Measurements from ENCODE around the gene SYT3.

The SYT3 gene

DNA sequence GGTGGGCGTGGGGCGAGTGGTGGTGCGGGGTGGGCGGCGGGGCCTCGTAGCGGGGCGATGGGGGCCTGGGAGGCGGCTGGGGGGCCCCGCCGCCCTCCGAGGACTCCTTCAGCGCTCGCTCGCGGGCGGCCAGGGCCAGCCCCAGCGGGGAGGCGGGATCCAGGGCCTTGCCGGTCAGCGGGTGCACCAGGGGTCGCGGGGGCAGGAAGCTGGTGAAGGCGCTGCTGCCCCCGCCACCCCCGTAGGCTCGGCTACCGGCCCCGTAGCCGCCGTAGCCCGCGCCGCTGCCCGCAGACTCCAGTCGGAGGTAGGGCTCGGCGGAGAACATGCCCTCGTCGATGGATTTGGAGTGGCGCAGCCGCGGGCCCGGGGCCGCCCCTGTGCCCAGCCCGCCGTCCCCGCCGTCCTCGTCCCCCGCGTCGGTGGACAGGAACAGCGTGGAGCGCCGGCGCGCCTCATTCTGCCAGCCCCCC lies 28.1 kb upstream of the SYT3 start:
- TF ChIP-seq, protein P1, sequence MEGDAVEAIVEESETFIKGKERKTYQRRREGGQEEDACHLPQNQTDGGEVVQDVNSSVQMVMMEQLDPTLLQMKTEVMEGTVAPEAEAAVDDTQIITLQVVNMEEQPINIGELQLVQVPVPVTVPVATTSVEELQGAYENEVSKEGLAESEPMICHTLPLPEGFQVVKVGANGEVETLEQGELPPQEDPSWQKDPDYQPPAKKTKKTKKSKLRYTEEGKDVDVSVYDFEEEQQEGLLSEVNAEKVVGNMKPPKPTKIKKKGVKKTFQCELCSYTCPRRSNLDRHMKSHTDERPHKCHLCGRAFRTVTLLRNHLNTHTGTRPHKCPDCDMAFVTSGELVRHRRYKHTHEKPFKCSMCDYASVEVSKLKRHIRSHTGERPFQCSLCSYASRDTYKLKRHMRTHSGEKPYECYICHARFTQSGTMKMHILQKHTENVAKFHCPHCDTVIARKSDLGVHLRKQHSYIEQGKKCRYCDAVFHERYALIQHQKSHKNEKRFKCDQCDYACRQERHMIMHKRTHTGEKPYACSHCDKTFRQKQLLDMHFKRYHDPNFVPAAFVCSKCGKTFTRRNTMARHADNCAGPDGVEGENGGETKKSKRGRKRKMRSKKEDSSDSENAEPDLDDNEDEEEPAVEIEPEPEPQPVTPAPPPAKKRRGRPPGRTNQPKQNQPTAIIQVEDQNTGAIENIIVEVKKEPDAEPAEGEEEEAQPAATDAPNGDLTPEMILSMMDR (conservative IDR thresholded peaks at IDR 0.05; ENCODE audit: control insufficient read depth, insufficient read depth, low read depth, low read length) = no peak
- H3K4me3 ChIP-seq (ENCODE audit: control insufficient read depth, low read depth, low read length) = no peak overlapping the region
- no peak for DNase-seq (ENCODE audit: low read depth)

DNA sequence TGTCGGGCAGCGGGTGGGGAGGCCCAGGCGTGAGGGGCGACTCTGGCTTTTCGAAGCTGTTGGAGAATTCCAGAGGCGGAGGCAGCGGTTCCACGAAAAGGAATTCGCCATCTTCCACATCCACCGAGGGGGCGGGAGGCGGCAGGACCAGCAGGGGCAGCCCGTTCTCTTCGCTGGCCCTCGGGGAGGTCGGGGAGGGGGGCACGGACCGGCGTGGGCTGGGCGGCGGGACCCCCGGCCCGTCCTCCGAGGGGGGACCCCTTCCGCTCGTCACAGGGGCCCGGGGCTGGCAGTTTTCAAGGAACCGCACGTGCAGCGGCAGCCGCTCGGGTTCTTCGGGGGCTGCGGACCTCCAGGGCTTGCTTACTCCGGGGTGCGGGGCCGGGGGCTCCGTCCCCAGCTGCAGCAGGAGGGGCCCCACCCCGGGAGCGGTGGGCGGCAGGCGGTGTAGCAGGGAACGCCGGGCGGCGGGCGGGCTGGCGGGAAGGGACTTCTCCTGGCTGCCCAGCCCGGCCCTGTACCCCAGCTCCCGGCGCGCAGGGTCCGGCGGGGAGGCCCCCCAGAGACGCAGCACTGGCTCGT lies 27.6 kb upstream of the SYT3 start:
- TF ChIP-seq, protein P1 (conservative IDR thresholded peaks at IDR 0.05; ENCODE audit: control insufficient read depth, insufficient read depth, low read depth, low read length) = no peak
- H3K4me3 ChIP-seq (ENCODE audit: control insufficient read depth, low read depth, low read length) = no peak overlapping the region
- DNase-seq (ENCODE audit: low read depth) = no peak

DNA sequence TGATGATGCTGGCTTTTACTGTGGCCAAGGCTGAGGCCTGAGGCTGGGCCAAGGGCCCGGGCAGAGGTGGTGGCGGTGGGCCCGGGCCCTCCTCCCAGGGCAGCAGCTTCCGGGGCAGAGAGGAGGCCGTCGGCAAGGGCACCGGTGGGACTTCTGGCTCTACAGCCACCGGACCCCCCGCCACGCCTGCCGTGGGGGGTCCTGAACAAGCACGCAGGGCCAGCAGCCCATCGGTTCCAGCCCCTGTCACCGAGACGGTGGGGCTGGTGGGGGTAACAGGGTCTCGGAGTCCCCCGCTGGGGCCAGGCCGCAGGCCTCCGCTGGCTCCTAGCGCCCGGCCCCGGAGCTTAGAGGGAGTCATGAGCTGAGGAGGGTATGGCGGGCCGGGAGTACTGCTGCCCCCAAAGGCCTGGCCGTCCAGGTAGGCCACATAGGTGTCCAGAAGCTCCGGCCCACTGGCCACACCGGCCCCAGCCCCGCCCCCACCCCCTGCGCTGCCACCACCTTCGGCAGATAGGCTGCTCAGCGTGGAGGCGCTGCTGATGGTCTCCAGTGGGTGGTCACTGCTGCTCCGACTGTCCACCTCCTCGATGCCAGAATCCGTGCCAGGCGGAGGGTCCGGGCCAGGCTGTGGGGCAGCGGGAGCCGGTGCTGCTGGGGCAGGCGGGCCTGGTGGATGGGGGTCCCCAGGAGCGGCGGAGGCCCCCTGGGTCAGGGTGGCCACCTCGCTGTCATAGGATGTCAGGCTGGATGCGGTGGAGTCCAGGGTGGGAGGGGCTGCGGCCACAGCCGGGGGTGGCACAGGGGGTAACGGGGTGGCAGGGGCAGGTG lies 26.9 kb upstream of the SYT3 start:
- no peak for DNase-seq (ENCODE audit: low read depth)
- TF ChIP-seq, protein P1 (conservative IDR thresholded peaks at IDR 0.05; ENCODE audit: control insufficient read depth, insufficient read depth, low read depth, low read length) = no peak
- no peak overlapping the region for H3K4me3 ChIP-seq (ENCODE audit: control insufficient read depth, low read depth, low read length)

DNA sequence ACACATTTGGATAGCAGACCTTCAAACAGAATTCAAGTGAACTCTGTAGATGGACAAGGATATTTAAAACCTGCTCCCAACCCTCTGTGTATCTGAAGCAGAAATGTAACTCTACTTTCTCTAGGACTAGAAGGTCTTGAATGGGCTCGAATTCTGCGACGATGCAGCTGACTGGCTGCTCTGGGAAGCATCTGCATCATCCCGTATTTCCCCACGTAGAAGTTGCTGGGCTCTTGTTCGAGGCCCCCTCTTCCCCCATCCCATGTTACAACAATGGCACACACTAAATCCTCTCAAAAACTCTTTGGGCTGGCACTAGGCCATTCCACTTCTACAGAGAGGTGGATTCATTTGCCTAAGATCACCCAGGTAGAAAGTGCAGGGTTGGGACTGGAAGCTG lies 24.5 kb upstream of the SYT3 start:
- H3K4me3 ChIP-seq (ENCODE audit: control insufficient read depth, low read depth, low read length) = no peak overlapping the region
- DNase-seq (ENCODE audit: low read depth) = no peak
- TF ChIP-seq, protein P1 (conservative IDR thresholded peaks at IDR 0.05; ENCODE audit: control insufficient read depth, insufficient read depth, low read depth, low read length) = no peak

DNA sequence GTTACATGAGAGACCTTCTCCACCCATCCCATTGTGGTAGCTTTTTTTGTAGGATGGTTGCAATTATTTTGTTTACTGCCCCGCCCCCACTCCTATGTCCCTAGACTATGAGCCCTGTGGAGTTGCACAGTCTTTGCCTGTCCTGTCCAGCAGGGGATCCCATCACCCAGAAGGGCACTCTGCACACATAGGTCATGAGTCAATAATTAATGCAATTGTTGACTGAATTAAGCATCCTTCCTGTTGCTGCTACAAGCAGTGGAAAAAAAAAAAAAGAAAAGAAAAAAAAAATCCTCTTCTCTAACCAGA lies 23.8 kb upstream of the SYT3 start:
- TF ChIP-seq, protein P1 (conservative IDR thresholded peaks at IDR 0.05; ENCODE audit: control insufficient read depth, insufficient read depth, low read depth, low read length) = peak; percentile 11
- peak; percentile 2 for DNase-seq (ENCODE audit: low read depth)
- H3K4me3 ChIP-seq (ENCODE audit: control insufficient read depth, low read depth, low read length) = no peak overlapping the region

DNA sequence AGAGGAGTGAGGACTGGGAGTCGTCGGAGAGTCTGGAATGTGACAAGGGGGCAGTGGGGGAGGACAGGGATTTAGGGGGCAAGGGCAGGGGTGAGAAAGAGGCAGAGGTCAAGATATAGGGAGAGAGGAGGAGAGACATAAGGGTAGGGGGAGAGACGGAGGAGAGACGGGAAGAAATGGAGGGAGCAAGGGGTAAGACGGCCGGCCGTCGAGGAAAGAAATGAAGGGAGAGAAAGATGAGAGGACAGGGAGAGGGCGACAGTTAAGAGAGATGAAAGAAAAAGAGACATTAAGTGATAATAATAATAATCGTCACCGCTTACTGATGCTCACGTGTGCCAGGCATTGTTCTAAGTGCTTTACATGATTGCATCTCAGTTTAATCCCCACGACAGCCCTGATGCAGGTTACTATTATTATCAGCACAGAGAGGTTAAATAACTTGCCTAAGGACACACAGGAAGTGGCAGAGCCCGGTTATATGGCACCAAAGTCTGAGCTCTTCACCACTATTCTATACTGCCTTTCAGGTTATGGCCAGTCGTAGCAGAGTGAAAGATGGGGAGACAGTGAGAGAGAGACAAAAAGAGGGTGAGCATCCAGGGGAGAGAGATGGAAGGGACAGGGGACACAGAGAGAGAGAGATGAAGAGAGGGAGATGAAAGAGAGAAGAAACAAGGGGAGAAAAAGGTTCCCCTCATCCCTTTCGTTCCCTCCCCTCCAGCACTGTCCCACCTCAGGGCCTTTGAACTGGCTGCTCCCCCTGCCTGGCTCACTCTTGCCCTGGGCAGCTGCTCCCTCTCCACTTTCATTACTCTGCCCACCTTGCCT lies 23.2 kb upstream of the SYT3 start:
- DNase-seq (ENCODE audit: low read depth) = no peak
- H3K4me3 ChIP-seq (ENCODE audit: control insufficient read depth, low read depth, low read length) = no peak overlapping the region
- TF ChIP-seq, protein P1 (conservative IDR thresholded peaks at IDR 0.05; ENCODE audit: control insufficient read depth, insufficient read depth, low read depth, low read length) = no peak

All from fibroblast of mammary gland (primary cell).